Activated CD4-positive, alpha-beta T cell treated with anti-CD3 and anti-CD28 coated beads for 36 hours (primary cell): ENCODE measurements around the gene PEX14. TPM values are rescaled to one million over a fixed set of nuclear protein-coding genes. Genes with fewer than 3 reads are reported as not detected.

Experiments used
- ATAC-seq: fragments of 200-7000 bp; cut with Tn5 transposase; one replicate; pipeline ENCODE4 v1.10.0; 2021; ENCODE audit warnings: mild to moderate bottlenecking, moderate library complexity
- CTCF ChIA-PET: fragments of 350-600 bp; sonication (Branson Sonifier 250); formaldehyde crosslinking; loops from one replicate; lab custom pipeline; 2021; ENCODE audit warnings: antibody characterized with exemption; lab: Charles Lee
- POLR2A ChIA-PET: fragments of 350-600 bp; sonication (Branson Sonifier 250); formaldehyde crosslinking; loops from one replicate; lab custom pipeline; 2021; ENCODE audit warnings: antibody characterized with exemption, inconsistent platforms; lab: Charles Lee
- DNase-seq: peaks from one replicate; pipeline ENCODE4 v3.0.0-alpha.2; 2020
- H3K27ac Mint-ChIP-seq: one replicate; pipeline ENCODE4 v1.8.0; 2021; ENCODE audit warnings: mixed read lengths
- H3K27me3 Mint-ChIP-seq: one replicate; pipeline ENCODE4 v1.8.0; 2021; ENCODE audit warnings: mixed read lengths
- H3K36me3 Mint-ChIP-seq: one replicate; pipeline ENCODE4 v1.8.0; 2021; ENCODE audit warnings: low read depth, mixed read lengths
- H3K4me1 Mint-ChIP-seq: one replicate; pipeline ENCODE4 v1.8.0; 2021; ENCODE audit warnings: mixed read lengths
- H3K4me3 Mint-ChIP-seq: one replicate; pipeline ENCODE4 v1.8.0; 2021; ENCODE audit warnings: mild to moderate bottlenecking, moderate library complexity, mixed read lengths
- H3K9me3 Mint-ChIP-seq: one replicate; pipeline ENCODE4 v1.8.0; 2021; ENCODE audit warnings: low read depth, mixed read lengths
- intact Hi-C, 2 experiments: fragments of 100-400 bp; cut with DNase I in 1 of 2; cut with micrococcal nuclease in 1 of 2; formaldehyde crosslinking; loops; one replicate each; pipeline versions ENCODE4 v1.14.2 to v1.15.1; 2022 to 2024; cut with DNase I, micrococcal nuclease
- total RNA-seq, 2 experiments: library from RNA; stranded (reverse); gene quantifications; one replicate each; pipeline ENCODE4 v1.2.3, GENCODE V29; 2021

The PEX14 gene
- total RNA-seq, 2 experiments from 2014 or later: 16.3 to 25.1 TPM

GRCh38 chr1:10612436-10613160, 137.8 kb downstream of the PEX14 start:
- H3K36me3 Mint-ChIP-seq: no peaks in the 10 kb centered on the region
- DNase-seq (no peak), ATAC-seq (no peak)
- POLR2A ChIA-PET: no interaction called here
- intact Hi-C loops: no loop called here
- H3K4me1 Mint-ChIP-seq: no peaks in the 10 kb centered on the region
- no peak overlapping the region for H3K4me3 Mint-ChIP-seq
- H3K9me3 Mint-ChIP-seq: no peaks in the 10 kb centered on the region
- CTCF ChIA-PET: interaction anchor here (1.2 to 1.9 kb wide), 2 partner anchors 10 to 118 kb away, joined by 4 to 6 read pairs; no protein-coding TSS in a partner anchor
- H3K27me3 Mint-ChIP-seq: no peaks in the 10 kb centered on the region
- H3K27ac Mint-ChIP-seq: no peak overlapping the region

- H3K27ac Mint-ChIP-seq: no peak overlapping the region
- intact Hi-C loops: no loop called here
- ChIA-PET CTCF (no interaction called here), POLR2A (no interaction called here)
- H3K4me3 Mint-ChIP-seq: no peak overlapping the region
- no peak for ATAC-seq
- DNase-seq: no peak
- peaks cover 1% of the 10 kb centered on the region for H3K36me3 Mint-ChIP-seq
- H3K27me3 Mint-ChIP-seq: no peaks in the 10 kb centered on the region
- no peaks in the 10 kb centered on the region for H3K9me3 Mint-ChIP-seq
- no peaks in the 10 kb centered on the region for H3K4me1 Mint-ChIP-seq
Observed at GRCh38 chr1:10613340-10613739, 138.6 kb downstream of the PEX14 start.

GRCh38 chr1:10613861-10614260, 139.1 kb downstream of the PEX14 start:
- no peak overlapping the region for H3K27ac Mint-ChIP-seq
- H3K9me3 Mint-ChIP-seq: no peaks in the 10 kb centered on the region
- intact Hi-C loops: no loop called here
- H3K36me3 Mint-ChIP-seq: peaks cover 2% of the 10 kb centered on the region
- H3K4me1 Mint-ChIP-seq: no peaks in the 10 kb centered on the region
- DNase-seq (no peak), ATAC-seq (no peak)
- no peak overlapping the region for H3K4me3 Mint-ChIP-seq
- H3K27me3 Mint-ChIP-seq: no peaks in the 10 kb centered on the region
- CTCF ChIA-PET: no interaction called here
- POLR2A ChIA-PET: no interaction called here

GRCh38 chr1:10614377-10615225, 139.9 kb downstream of the PEX14 start:
- DNase-seq: no peak
- no peaks in the 10 kb centered on the region for H3K4me1 Mint-ChIP-seq
- intact Hi-C loops: no loop called here
- H3K27me3 Mint-ChIP-seq: no peaks in the 10 kb centered on the region
- no peak for ATAC-seq
- H3K4me3 Mint-ChIP-seq: no peak overlapping the region
- ChIA-PET CTCF (no interaction called here), POLR2A (no interaction called here)
- H3K27ac Mint-ChIP-seq: no peak overlapping the region
- H3K36me3 Mint-ChIP-seq: peaks cover 3% of the 10 kb centered on the region
- no peaks in the 10 kb centered on the region for H3K9me3 Mint-ChIP-seq

- no peaks in the 10 kb centered on the region for H3K9me3 Mint-ChIP-seq
- H3K4me3 Mint-ChIP-seq: no peak overlapping the region
- ATAC-seq: no peak
- H3K4me1 Mint-ChIP-seq: no peaks in the 10 kb centered on the region
- H3K27ac Mint-ChIP-seq: no peak overlapping the region
- peaks cover 3% of the 10 kb centered on the region for H3K36me3 Mint-ChIP-seq
- CTCF ChIA-PET: no interaction called here
- H3K27me3 Mint-ChIP-seq: no peaks in the 10 kb centered on the region
- DNase-seq: no peak
- POLR2A ChIA-PET: no interaction called here
- intact Hi-C loops: no loop called here
Observed at GRCh38 chr1:10615332-10615731, 140.6 kb downstream of the PEX14 start.

GRCh38 chr1:10615932-10616671, 141.4 kb downstream of the PEX14 start:
- ATAC-seq (no peak), DNase-seq (no peak)
- CTCF ChIA-PET: no interaction called here
- no peak overlapping the region for H3K27ac Mint-ChIP-seq
- intact Hi-C loops: no loop called here
- POLR2A ChIA-PET: no interaction called here
- peaks cover 3% of the 10 kb centered on the region for H3K36me3 Mint-ChIP-seq
- H3K4me1 Mint-ChIP-seq: no peaks in the 10 kb centered on the region
- no peaks in the 10 kb centered on the region for H3K9me3 Mint-ChIP-seq
- no peak overlapping the region for H3K4me3 Mint-ChIP-seq
- no peaks in the 10 kb centered on the region for H3K27me3 Mint-ChIP-seq

- Mint-ChIP-seq H3K36me3 (peaks cover 3% of the 10 kb centered on the region), H3K4me3 (no peak overlapping the region), H3K9me3 (no peaks in the 10 kb centered on the region), H3K4me1 (no peaks in the 10 kb centered on the region), H3K27ac (no peak overlapping the region), H3K27me3 (no peaks in the 10 kb centered on the region)
- DNase-seq (no peak), ATAC-seq (no peak)
- CTCF ChIA-PET: no interaction called here
- POLR2A ChIA-PET: no interaction called here
- intact Hi-C loops: no loop called here
Observed at GRCh38 chr1:10616696-10617095, 141.9 kb downstream of the PEX14 start.

- DNase-seq: no peak
- no peak overlapping the region for H3K4me3 Mint-ChIP-seq
- H3K4me1 Mint-ChIP-seq: no peaks in the 10 kb centered on the region
- ChIA-PET POLR2A (no interaction called here), CTCF (no interaction called here)
- no peak for ATAC-seq
- peaks cover 3% of the 10 kb centered on the region for H3K36me3 Mint-ChIP-seq
- intact Hi-C loops: no loop called here
- no peaks in the 10 kb centered on the region for H3K9me3 Mint-ChIP-seq
- H3K27ac Mint-ChIP-seq: no peak overlapping the region
- no peaks in the 10 kb centered on the region for H3K27me3 Mint-ChIP-seq
Observed at GRCh38 chr1:10617318-10617717, 142.6 kb downstream of the PEX14 start.

- Mint-ChIP-seq H3K9me3 (no peaks in the 10 kb centered on the region), H3K4me3 (no peak overlapping the region), H3K27ac (no peak overlapping the region), H3K4me1 (no peaks in the 10 kb centered on the region), H3K36me3 (peaks cover 3% of the 10 kb centered on the region), H3K27me3 (no peaks in the 10 kb centered on the region)
- ChIA-PET CTCF (interaction anchor here (0.7 kb wide), 1 partner anchor 1433 kb away, joined by 3 read pairs; no protein-coding TSS in a partner anchor), POLR2A (no interaction called here)
- DNase-seq: no peak
- intact Hi-C loops: no loop called here
- ATAC-seq: no peak
Observed at GRCh38 chr1:10617931-10618885, 143.5 kb downstream of the PEX14 start.

- Mint-ChIP-seq H3K36me3 (peaks cover 7% of the 10 kb centered on the region), H3K4me1 (no peaks in the 10 kb centered on the region), H3K4me3 (no peak overlapping the region), H3K9me3 (no peaks in the 10 kb centered on the region), H3K27ac (no peak overlapping the region), H3K27me3 (no peaks in the 10 kb centered on the region)
- intact Hi-C loops: no loop called here
- ATAC-seq: no peak
- DNase-seq: no peak
- CTCF ChIA-PET: no interaction called here
- POLR2A ChIA-PET: no interaction called here
Observed at GRCh38 chr1:10620776-10621175, 146.0 kb downstream of the PEX14 start.

GRCh38 chr1:10621906-10622305, 147.2 kb downstream of the PEX14 start:
- Mint-ChIP-seq H3K4me1 (no peaks in the 10 kb centered on the region), H3K4me3 (no peak overlapping the region), H3K27ac (no peak overlapping the region), H3K36me3 (peaks cover 11% of the 10 kb centered on the region), H3K9me3 (no peaks in the 10 kb centered on the region), H3K27me3 (no peaks in the 10 kb centered on the region)
- ChIA-PET CTCF (no interaction called here), POLR2A (interaction anchor here (0.6 kb wide), 1 partner anchor 252 kb away, joined by 5 read pairs; no protein-coding TSS in a partner anchor)
- no peak for DNase-seq
- no peak for ATAC-seq
- intact Hi-C loops: no loop called here
